ENCODE results near the gene EVC2.

DNA sequence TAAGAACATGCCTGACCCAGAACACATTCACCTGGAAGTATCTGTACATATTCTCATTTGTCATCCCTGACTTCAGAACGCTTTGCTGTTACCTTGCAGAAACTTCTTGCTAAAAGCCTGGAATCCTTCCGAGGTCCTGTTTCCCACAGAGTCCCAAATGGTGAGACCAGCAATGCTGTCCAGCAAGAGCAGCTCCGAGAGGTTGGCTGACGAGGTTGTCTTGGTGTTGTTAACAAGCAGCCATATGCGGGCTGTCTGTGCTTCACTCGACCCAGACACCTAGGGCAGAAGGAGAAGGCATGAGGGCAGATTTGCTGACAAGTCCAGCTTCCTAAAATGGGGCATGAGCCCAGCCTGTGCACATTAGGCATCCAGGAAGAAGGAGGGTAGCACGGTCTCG, 19.3 kb downstream of the EVC2 start:
- TF ChIP-seq, protein P1, sequence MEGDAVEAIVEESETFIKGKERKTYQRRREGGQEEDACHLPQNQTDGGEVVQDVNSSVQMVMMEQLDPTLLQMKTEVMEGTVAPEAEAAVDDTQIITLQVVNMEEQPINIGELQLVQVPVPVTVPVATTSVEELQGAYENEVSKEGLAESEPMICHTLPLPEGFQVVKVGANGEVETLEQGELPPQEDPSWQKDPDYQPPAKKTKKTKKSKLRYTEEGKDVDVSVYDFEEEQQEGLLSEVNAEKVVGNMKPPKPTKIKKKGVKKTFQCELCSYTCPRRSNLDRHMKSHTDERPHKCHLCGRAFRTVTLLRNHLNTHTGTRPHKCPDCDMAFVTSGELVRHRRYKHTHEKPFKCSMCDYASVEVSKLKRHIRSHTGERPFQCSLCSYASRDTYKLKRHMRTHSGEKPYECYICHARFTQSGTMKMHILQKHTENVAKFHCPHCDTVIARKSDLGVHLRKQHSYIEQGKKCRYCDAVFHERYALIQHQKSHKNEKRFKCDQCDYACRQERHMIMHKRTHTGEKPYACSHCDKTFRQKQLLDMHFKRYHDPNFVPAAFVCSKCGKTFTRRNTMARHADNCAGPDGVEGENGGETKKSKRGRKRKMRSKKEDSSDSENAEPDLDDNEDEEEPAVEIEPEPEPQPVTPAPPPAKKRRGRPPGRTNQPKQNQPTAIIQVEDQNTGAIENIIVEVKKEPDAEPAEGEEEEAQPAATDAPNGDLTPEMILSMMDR (conservative IDR thresholded peaks at IDR 0.05; ENCODE audit: low read length) = no peak
- TF ChIP-seq EZH2phosphoT487 (IDR thresholded peaks at IDR 0.05; ENCODE audit: borderline replicate concordance, low read depth, low read length) = no peak
